Stimulated activated naive CD8-positive, alpha-beta T cell treated with anti-CD3 and anti-CD28 coated beads, Interleukin-15, Interleukin-2, amounts not matched to agents 100 ng/mL and 50 ng/mL, for 24 hours (primary cell): ENCODE results near the gene ADAMTSL5.
"Not testable (repeated sequence)": the region's sequence is repeated elsewhere in the genome, so short reads cannot be mapped to it uniquely, and the experiment has no call there.

Experiments
- H3K27ac Mint-ChIP-seq: one replicate; pipeline ENCODE4 v1.8.0; 2021; ENCODE audit warnings: mild to moderate bottlenecking, mixed read lengths
- H3K27me3 Mint-ChIP-seq: one replicate; pipeline ENCODE4 v1.8.0; 2021; ENCODE audit warnings: mixed read lengths
- H3K36me3 Mint-ChIP-seq: one replicate; pipeline ENCODE4 v1.8.0; 2021; ENCODE audit warnings: low read depth, mixed read lengths
- H3K4me1 Mint-ChIP-seq: one replicate; pipeline ENCODE4 v1.8.0; 2021; ENCODE audit warnings: low read depth, mixed read lengths
- H3K4me3 Mint-ChIP-seq: one replicate; pipeline ENCODE4 v1.8.0; 2021; ENCODE audit warnings: mild to moderate bottlenecking, mixed read lengths
- H3K9me3 Mint-ChIP-seq: one replicate; pipeline ENCODE4 v1.8.0; 2021; ENCODE audit warnings: mixed read lengths

Gene ADAMTSL5

DNA sequence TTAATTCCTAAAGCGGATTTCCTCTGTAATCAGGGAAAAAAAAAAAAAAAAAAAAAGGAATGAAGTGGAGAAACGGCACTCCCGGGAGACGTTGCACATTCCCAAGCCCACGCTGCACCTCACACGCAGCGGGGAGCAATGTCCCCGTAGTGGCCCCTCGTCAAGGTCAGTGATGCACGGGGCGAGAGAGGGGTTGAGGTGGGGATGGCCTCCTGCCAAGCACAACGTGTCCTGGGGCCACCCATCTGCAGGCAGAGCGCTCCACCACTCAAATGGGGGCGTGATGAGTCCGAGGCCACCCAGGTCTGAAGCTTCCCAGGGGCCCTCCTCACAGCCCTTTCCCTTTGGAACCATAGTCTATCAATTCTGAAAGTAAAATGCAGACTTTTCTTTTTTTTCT is 26.2 kb upstream of the ADAMTSL5 start:
- Mint-ChIP-seq H3K27me3 (peaks cover 24% of the 10 kb centered on the region), H3K4me3 (no peak overlapping the region), H3K36me3 (no peaks in the 10 kb centered on the region), H3K4me1 (no peaks in the 10 kb centered on the region), H3K9me3 (no peaks in the 10 kb centered on the region), H3K27ac (no peak overlapping the region)

DNA sequence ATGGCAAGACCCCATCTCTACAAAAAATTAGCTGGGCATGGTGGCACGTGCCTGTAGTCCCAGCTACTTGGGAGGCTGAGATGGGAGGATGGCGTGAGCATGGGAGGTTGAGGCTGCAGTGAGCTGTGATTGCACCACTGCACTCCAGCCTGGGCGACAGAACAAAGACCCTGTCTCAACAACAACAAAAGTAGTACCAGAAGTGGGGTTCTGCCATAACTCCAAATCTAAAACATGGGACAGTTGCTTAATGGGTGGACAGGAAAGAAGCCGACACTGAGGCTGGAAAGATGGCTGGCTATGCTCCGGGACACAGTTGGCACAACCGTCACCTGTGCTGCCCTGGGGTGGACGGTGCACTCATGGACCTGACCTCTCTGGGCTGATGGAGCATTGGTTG is 22.9 kb upstream of the ADAMTSL5 start:
- peaks cover 18% of the 10 kb centered on the region for H3K27me3 Mint-ChIP-seq
- not testable (repeated sequence) for H3K27ac Mint-ChIP-seq, H3K4me3 Mint-ChIP-seq, H3K9me3 Mint-ChIP-seq, H3K36me3 Mint-ChIP-seq, H3K4me1 Mint-ChIP-seq

DNA sequence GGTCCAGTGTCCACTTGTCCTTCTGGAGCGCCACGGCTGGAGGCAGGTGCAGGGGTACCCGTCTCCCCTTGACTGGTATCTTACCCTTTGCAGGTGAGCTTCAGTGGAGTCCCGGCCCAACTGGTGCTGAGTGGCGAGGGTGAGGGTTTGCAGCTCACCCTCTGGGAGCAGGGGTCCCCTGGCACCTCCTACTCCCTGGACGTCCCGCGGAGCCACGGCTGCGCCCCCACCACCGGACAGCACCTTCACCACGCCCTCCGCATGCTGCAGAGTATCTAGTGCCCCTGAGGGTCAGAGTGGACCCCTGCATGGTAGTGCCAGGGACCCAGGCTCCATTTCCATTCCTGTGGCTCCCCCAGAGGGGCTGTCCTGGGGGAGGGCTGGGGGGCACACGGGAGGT is 22.2 kb upstream of the ADAMTSL5 start:
- H3K27ac Mint-ChIP-seq, result no peak overlapping the region
- no peaks in the 10 kb centered on the region for H3K9me3 Mint-ChIP-seq
- no peak overlapping the region for H3K4me3 Mint-ChIP-seq
- no peaks in the 10 kb centered on the region for H3K4me1 Mint-ChIP-seq
- H3K36me3 Mint-ChIP-seq, result no peaks in the 10 kb centered on the region
- H3K27me3 Mint-ChIP-seq, result peaks cover 15% of the 10 kb centered on the region

DNA sequence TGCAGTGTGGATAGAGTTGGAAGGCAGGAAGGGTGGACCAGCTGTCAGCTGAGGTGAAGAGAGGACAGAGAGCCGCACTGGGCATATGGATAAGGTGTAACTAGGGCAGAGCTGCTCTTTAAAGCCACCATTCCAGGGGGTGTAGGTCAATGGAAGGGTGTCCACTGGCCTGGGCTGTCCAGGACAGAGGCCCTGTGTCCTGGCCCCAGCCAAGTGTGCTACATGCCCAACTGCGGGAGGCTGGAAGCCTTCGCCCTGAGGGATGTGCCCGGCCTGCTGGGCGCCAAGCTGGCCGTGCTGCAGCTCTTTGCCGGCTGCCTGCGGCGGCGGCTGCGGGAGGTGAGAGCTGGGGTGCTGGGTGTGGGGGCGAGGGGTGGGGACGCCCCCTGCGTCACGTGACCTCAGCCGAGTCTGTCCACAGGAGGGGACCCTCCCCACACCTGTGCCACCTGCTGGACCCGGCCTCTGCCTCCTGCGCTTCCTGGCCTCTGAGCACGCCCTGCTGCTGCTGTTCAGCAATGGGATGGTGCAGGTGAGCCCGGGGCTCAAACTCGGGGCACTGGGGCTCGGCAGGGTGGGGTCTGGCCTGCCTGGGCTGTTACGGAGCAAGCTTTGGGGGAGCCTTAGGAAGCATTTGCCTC is 20.8 kb upstream of the ADAMTSL5 start:
- Mint-ChIP-seq H3K36me3 (no peaks in the 10 kb centered on the region), H3K27me3 (peaks cover 16% of the 10 kb centered on the region), H3K4me3 (no peak overlapping the region), H3K4me1 (no peaks in the 10 kb centered on the region), H3K27ac (no peak overlapping the region), H3K9me3 (no peaks in the 10 kb centered on the region)

DNA sequence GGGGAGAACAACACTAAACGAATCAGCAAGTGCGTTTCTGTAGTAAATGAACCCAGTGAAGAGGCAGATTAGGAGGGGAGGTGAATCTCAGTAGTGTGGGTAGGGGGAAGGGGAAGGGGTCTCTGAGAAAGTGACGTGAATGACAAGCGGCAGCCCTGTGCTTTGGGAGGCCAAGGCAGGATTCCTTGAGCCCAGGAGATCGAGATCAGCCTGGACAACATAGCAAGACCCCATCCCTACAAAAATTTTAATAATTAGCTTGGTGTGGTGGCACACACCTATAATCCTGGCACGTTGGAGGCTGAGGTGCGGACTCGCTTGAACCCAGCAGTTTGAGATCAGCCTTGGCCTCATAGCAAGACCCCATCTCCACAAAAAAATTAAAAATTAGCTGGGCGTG is 19.2 kb upstream of the ADAMTSL5 start:
- no peaks in the 10 kb centered on the region for H3K36me3 Mint-ChIP-seq
- peaks cover 23% of the 10 kb centered on the region for H3K27me3 Mint-ChIP-seq
- H3K4me3 Mint-ChIP-seq, result no peak overlapping the region
- no peaks in the 10 kb centered on the region for H3K4me1 Mint-ChIP-seq
- H3K27ac Mint-ChIP-seq, result no peak overlapping the region
- no peaks in the 10 kb centered on the region for H3K9me3 Mint-ChIP-seq

DNA sequence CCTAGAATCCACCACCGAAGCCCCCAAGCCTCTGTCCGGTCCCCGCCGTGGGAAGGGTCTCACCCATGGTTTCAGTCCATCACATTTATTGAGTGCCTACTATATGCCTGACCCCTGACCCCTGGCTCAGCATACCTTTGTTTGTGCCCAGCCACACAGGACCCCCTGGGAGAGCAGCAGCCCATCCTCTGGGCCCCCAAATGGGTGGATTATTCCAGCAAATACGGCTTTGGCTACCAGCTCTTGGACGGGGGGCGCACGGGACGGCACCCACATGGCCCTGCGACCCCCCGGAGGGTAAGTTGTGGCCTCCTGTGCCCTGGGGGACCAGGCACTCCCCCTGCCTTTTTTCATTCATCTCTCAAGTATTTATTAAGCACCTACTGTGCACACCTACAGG is 18.8 kb upstream of the ADAMTSL5 start:
- Mint-ChIP-seq H3K27ac (no peak overlapping the region), H3K4me3 (no peak overlapping the region), H3K9me3 (no peaks in the 10 kb centered on the region), H3K27me3 (peaks cover 23% of the 10 kb centered on the region), H3K36me3 (no peaks in the 10 kb centered on the region), H3K4me1 (no peaks in the 10 kb centered on the region)

DNA sequence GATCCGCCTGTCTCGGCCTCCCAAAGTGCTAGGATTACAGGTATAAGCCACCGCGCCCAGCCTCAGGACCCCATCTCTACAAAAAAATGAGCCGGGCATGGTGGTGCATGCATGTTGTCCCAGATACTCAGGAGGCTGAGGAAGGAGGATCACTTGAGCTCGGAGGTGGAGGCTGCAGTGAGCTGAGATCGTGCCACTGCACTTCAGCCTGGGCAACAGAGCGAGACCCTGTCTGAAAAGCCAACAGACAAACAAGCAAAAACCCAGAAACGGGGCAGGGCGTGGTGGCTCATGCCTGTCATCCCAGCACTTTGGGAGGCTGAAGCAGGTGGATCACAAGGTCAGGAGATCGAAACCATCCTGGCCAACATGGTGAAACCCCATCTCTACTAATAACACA is 18.0 kb upstream of the ADAMTSL5 start:
- not testable (repeated sequence) for H3K36me3 Mint-ChIP-seq, H3K27ac Mint-ChIP-seq, H3K4me1 Mint-ChIP-seq, H3K4me3 Mint-ChIP-seq, H3K9me3 Mint-ChIP-seq
- H3K27me3 Mint-ChIP-seq, result peaks cover 29% of the 10 kb centered on the region

DNA sequence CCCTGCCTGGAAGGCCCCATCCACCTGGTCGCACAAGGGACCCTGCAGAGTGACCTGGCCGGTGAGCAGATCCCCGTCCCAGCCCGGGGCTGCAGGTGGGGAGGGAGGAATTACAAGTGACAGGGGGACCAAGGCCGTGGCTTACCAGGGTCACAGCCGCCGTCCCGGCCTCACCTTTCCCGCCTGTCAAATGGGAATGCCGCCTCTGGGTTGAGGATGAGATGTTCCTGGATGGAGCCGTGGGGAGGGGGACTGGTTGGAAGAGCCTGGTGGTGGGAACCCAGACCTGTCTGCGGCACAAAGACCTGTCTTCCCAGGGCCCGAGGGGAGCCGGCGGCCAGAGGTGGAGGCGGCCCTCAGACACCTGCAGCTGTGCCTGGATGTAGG is 16.6 kb upstream of the ADAMTSL5 start:
- H3K9me3 Mint-ChIP-seq, result no peaks in the 10 kb centered on the region
- peaks cover 35% of the 10 kb centered on the region for H3K27me3 Mint-ChIP-seq
- no peaks in the 10 kb centered on the region for H3K36me3 Mint-ChIP-seq
- no peak overlapping the region for H3K27ac Mint-ChIP-seq
- no peak overlapping the region for H3K4me3 Mint-ChIP-seq
- peaks cover 5% of the 10 kb centered on the region for H3K4me1 Mint-ChIP-seq

DNA sequence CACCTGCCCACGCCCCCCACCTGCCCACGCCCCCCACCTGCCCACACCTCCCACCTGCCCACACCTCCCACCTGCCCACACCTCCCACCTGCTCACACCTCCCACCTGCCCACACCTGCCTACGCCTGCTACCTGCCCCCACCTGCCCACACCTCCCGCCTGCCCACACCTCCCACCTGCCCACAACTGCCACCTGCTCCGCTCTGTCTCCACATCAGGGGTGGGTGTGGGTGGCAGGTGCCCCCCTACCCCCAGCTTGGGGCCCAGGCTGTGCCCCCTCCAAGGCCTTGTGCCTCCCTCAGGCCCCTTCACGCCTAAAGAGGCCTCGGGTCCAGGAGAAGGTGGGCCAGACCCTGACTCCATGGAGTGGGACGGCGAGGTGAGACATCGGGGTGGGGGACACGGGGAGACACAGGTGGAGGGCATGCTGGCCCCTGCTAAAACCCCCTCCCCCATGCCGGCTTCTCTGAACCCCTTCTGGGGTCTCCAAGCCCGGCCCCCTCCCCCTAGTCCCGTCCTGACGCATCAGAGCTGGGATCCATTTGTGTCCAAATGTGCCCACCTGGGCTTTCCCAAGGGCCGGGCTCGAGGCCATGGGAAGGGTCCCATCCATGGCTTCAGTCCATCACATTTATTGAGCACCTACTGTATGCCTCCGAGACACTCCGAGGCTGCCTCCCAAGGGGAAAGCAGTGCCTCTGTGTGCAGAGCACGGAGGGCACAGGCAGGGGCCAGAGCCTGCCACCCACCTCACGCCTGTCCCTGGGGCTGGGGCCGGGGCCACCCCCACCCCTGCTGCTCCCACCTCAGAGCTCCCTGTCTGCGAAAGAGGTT is 16.0 kb upstream of the ADAMTSL5 start:
- Mint-ChIP-seq H3K9me3 (no peaks in the 10 kb centered on the region), H3K36me3 (no peaks in the 10 kb centered on the region), H3K27me3 (peaks cover 37% of the 10 kb centered on the region), H3K4me1 (peaks cover 6% of the 10 kb centered on the region), H3K4me3 (no peak overlapping the region), H3K27ac (no peak overlapping the region)

GRCh38 chr19:1527650-1528309 is 15.0 kb upstream of the ADAMTSL5 start:
- no peak overlapping the region for H3K4me3 Mint-ChIP-seq
- H3K9me3 Mint-ChIP-seq, result no peaks in the 10 kb centered on the region
- no peak overlapping the region for H3K27ac Mint-ChIP-seq
- H3K4me1 Mint-ChIP-seq, result peaks cover 6% of the 10 kb centered on the region
- peaks cover 41% of the 10 kb centered on the region for H3K27me3 Mint-ChIP-seq
- H3K36me3 Mint-ChIP-seq, result no peaks in the 10 kb centered on the region

DNA sequence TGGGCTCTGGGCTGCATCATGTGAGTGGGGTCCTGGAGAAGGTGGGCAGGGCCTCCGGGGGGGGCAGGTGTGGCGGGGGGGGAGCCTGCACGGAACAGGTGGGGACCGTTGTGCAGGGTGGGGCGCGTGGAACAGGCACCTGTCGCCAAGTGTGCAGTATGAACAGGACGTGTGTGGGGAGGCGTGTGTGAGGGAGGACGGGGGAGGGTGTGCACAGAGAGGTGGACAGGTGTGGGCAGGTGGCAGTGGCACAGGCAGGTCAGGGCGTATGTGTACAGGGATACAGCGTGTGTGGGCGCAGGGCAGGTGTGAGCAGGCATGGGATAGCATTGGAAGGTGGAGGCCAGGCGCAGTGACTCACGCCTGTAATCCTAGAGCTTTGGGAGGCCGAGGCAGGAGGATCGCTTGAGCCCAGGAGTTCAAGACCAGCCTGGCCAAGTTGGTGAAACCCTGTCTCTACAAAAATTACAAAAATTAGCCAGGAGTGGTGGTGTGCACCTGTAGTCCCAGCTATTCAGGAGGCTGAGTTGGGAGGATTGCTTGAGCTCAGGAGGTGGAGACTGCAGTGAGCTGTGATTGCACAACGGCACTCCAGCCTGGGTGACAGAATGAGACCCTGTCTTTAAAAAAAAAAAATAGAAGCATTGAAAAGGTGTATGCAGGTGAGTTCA is 14.3 kb upstream of the ADAMTSL5 start:
- H3K4me1 Mint-ChIP-seq, result peaks cover 6% of the 10 kb centered on the region
- H3K9me3 Mint-ChIP-seq, result no peaks in the 10 kb centered on the region
- no peak overlapping the region for H3K27ac Mint-ChIP-seq
- H3K4me3 Mint-ChIP-seq, result no peak overlapping the region
- H3K27me3 Mint-ChIP-seq, result peaks cover 42% of the 10 kb centered on the region
- no peaks in the 10 kb centered on the region for H3K36me3 Mint-ChIP-seq

DNA sequence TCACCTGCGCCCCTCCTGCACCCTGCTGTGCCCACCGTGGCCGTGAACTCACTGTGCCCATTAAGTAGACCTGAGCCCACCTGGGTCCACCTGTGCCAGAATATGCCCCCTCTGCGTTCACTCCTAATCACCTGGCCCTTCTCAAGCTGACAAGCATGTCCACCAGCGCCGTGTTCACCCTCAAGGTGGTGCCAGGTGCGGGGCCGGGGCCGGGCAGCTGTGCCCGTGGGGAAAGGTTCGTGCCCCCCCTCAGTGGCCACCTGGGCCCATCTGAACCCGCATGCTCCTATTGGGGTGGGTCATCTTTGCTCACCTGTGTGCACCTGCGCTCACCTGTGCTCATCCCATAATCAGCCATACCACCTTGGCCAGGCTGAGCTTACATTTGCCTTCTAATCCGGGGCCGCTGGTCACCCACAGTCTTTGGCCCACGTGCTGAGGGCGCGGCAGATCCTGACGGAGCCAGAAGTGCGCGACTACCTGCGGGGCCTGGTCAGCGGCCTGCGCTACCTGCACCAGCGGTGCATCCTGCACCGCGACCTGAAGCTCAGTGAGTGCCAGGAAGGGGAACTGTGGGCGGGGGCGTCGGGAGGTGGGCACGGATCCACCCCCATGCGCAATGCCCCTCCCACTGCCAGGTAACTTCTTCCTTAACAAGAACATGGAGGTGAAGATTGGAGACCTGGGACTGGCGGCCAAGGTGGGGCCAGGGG is 13.4 kb upstream of the ADAMTSL5 start:
- H3K36me3 Mint-ChIP-seq, result no peaks in the 10 kb centered on the region
- peaks cover 6% of the 10 kb centered on the region for H3K4me1 Mint-ChIP-seq
- no peak overlapping the region for H3K27ac Mint-ChIP-seq
- peaks cover 40% of the 10 kb centered on the region for H3K27me3 Mint-ChIP-seq
- no peaks in the 10 kb centered on the region for H3K9me3 Mint-ChIP-seq
- H3K4me3 Mint-ChIP-seq, result no peak overlapping the region

GRCh38 chr19:1525343-1525742 is 12.5 kb upstream of the ADAMTSL5 start:
- peaks cover 6% of the 10 kb centered on the region for H3K4me1 Mint-ChIP-seq
- no peaks in the 10 kb centered on the region for H3K9me3 Mint-ChIP-seq
- H3K27me3 Mint-ChIP-seq, result peaks cover 40% of the 10 kb centered on the region
- H3K36me3 Mint-ChIP-seq, result no peaks in the 10 kb centered on the region
- H3K27ac Mint-ChIP-seq, result no peak overlapping the region
- H3K4me3 Mint-ChIP-seq, result no peak overlapping the region

- H3K4me3 Mint-ChIP-seq, result no peak overlapping the region
- peaks cover 37% of the 10 kb centered on the region for H3K27me3 Mint-ChIP-seq
These were observed 12.1 kb upstream of the ADAMTSL5 start for GRCh38 chr19:1524972-1525325.

More at GRCh38 chr19:1524972-1525325, 12.1 kb upstream of the ADAMTSL5 start:
- Mint-ChIP-seq H3K27ac (no peak overlapping the region), H3K4me1 (peaks cover 6% of the 10 kb centered on the region), H3K36me3 (no peaks in the 10 kb centered on the region), H3K9me3 (no peaks in the 10 kb centered on the region)
